ENCODE data around the gene EPSTI1. TPM values are rescaled to one million over a fixed set of nuclear protein-coding genes. Genes with fewer than 3 reads are reported as not detected.

Gene EPSTI1
- total and polyA plus RNA-seq, 2 experiments from 2014 or later: 1.5 to 2.5 TPM

DNA sequence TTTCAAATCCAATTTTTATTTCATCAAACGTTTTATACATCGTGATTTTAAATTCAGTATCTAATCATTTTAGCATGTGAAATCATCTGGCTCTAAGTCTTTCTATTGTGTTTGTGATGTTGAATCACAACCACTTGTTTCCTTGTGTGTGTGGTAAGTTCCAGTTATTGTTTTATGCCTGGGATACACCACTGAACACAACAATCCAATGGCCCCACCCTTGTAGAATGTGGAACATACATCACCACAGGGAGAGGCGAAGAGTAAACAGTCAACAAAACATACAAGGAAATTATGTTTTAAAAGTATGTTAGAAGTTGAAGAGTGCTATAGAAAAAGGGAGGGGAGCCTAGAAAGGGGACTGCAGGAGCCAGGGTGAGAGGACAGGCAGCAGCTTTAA lies 100.5 kb downstream of the EPSTI1 start:
- peaks cover 22% of the 10 kb centered on the region for H3K4me1 ChIP-seq (ENCODE audit: insufficient read depth)

DNA sequence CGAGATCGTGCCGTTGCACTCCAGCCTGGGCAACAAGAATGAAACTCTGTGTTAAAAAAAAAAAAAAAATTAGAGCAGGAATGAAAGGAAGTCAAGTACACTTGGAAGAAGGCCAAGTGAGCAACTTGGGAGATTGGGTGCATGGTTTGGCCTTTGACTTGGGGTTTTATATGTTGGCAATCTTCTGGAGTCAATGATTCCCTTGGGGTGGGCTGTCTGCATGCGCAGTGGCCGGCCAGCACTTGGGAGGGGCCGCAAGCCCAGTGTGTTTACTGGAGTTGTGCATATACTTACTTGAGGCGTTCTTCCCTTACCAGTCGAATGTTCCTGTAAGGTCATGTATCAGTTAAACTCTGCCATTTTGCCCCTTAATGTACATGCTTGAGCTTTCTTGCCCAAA lies 106.7 kb downstream of the EPSTI1 start:
- Histone ChIP-seq H3K4me3 (no peak overlapping the region), H3K9me2 (ENCODE audit: insufficient read depth) (no peaks in the 10 kb centered on the region), H3K79me2 (ENCODE audit: insufficient read depth) (no peaks in the 10 kb centered on the region), H2AFZ (no peak overlapping the region), H3K9ac (no peak overlapping the region), H4K20me1 (ENCODE audit: insufficient read depth) (no peaks in the 10 kb centered on the region), H3K9me3 (ENCODE audit: low read depth) (no peaks in the 10 kb centered on the region), H3K27me3 (replicated peaks; ENCODE audit: insufficient read depth) (no peaks in the 10 kb centered on the region), H3K4me2 (ENCODE audit: unreplicated experiment) (no peak overlapping the region), H3K36me3 (ENCODE audit: low read depth) (no peaks in the 10 kb centered on the region), H3K27ac (no peak overlapping the region), H3F3A (ENCODE audit: insufficient read depth) (no peaks in the 10 kb centered on the region), H3K4me1 (ENCODE audit: insufficient read depth) (peaks cover 15% of the 10 kb centered on the region)
- no peak for DNase-seq
- in situ Hi-C loops (cut with MboI): no loop called here
- WGBS, 2 experiments (ENCODE audit: low coverage in 1 of 2, low lambda C conversion rate in 2 of 2, missing lambda C conversion rate in 2 of 2): 91 to 92% methylated on average over 8 of the region's 8 CpGs
- TF ChIP-seq EZH2phosphoT487 (IDR thresholded peaks at IDR 0.05; ENCODE audit: insufficient read depth, low read depth) (no peak), EZH2 (IDR thresholded peaks at IDR 0.05; ENCODE audit: insufficient read depth, poor library complexity, severe bottlenecking) (no peak)

More for the DNA sequence above, 100.5 kb downstream of the EPSTI1 start:
- no peak for DNase-seq
- Histone ChIP-seq H3K9me3 (ENCODE audit: low read depth) (no peaks in the 10 kb centered on the region), H3K27ac (no peak overlapping the region), H3K36me3 (ENCODE audit: low read depth) (no peaks in the 10 kb centered on the region), H3K27me3 (replicated peaks; ENCODE audit: insufficient read depth) (no peaks in the 10 kb centered on the region), H3K4me3 (no peak overlapping the region), H3K79me2 (ENCODE audit: insufficient read depth) (no peaks in the 10 kb centered on the region), H3K9me2 (ENCODE audit: insufficient read depth) (no peaks in the 10 kb centered on the region), H3K9ac (no peak overlapping the region), H2AFZ (no peak overlapping the region), H3K4me2 (ENCODE audit: unreplicated experiment) (no peak overlapping the region), H4K20me1 (ENCODE audit: insufficient read depth) (no peaks in the 10 kb centered on the region), H3F3A (ENCODE audit: insufficient read depth) (peaks cover 19% of the 10 kb centered on the region; the same call in 1 of the 2 replicates)
- TF ChIP-seq EZH2phosphoT487 (IDR thresholded peaks at IDR 0.05; ENCODE audit: insufficient read depth, low read depth) (no peak), EZH2 (IDR thresholded peaks at IDR 0.05; ENCODE audit: insufficient read depth, poor library complexity, severe bottlenecking) (no peak)
- in situ Hi-C loops (cut with MboI): no loop called here
- 42 to 60% methylated on average over 3 of the region's 3 CpGs for WGBS, 2 experiments (ENCODE audit: low coverage in 1 of 2, low lambda C conversion rate in 2 of 2, missing lambda C conversion rate in 2 of 2)

DNA sequence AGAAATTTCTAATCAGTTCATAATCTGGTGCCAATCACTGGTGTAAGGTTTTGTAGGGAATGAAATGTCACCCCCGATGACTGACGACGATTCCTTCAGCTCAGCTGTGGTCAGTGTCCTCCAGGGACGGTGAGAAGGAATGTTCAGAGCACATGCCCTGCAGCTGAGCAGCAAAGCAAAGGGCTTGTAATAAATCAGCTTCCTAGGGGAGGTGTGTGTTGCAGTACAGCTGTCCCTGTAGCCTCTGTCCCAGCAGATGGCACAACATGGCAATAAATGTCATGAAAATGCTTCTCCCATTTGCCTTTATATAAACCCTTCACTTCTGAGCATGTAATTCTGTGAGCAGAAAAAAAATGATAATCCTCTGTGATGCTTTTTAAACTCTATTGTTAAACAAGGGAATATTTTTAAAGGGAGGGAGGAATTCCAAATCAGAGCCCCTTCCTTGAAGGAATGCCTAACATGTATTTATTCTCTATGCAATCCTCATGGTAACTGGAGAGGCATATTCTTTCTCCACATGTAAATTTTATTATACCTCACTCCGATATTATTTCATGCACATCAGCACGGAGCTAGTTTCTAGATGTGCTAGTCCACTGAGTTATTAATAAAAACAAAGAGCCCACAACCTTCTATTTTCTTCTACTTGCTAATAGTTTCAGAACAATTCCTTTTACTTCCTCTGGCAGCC lies 108.1 kb downstream of the EPSTI1 start:
- Histone ChIP-seq H3K79me2 (ENCODE audit: insufficient read depth) (no peaks in the 10 kb centered on the region), H3K9me3 (ENCODE audit: low read depth) (no peaks in the 10 kb centered on the region), H3F3A (ENCODE audit: insufficient read depth) (no peaks in the 10 kb centered on the region), H3K4me3 (peak overlapping the region; percentile 40; the same call in 1 of the 2 replicates), H3K9me2 (ENCODE audit: insufficient read depth) (no peaks in the 10 kb centered on the region), H4K20me1 (ENCODE audit: insufficient read depth) (no peaks in the 10 kb centered on the region), H3K9ac (peak overlapping the region; percentile 20; the same call in 1 of the 2 replicates), H3K36me3 (ENCODE audit: low read depth) (no peaks in the 10 kb centered on the region), H3K4me1 (ENCODE audit: insufficient read depth) (peaks cover 15% of the 10 kb centered on the region), H3K27ac (no peak overlapping the region), H2AFZ (no peak overlapping the region), H3K4me2 (ENCODE audit: unreplicated experiment) (peak overlapping the region; percentile 53), H3K27me3 (replicated peaks; ENCODE audit: insufficient read depth) (no peaks in the 10 kb centered on the region)
- 22 to 26% methylated on average over 6 of the region's 6 CpGs for WGBS, 2 experiments (ENCODE audit: low coverage in 1 of 2, low lambda C conversion rate in 2 of 2, missing lambda C conversion rate in 2 of 2)
- in situ Hi-C loops (cut with MboI): no loop called here
- DNase-seq: peak; percentile 70
- TF ChIP-seq EZH2phosphoT487 (IDR thresholded peaks at IDR 0.05; ENCODE audit: insufficient read depth, low read depth) (no peak), EZH2 (IDR thresholded peaks at IDR 0.05; ENCODE audit: insufficient read depth, poor library complexity, severe bottlenecking) (no peak)

DNA sequence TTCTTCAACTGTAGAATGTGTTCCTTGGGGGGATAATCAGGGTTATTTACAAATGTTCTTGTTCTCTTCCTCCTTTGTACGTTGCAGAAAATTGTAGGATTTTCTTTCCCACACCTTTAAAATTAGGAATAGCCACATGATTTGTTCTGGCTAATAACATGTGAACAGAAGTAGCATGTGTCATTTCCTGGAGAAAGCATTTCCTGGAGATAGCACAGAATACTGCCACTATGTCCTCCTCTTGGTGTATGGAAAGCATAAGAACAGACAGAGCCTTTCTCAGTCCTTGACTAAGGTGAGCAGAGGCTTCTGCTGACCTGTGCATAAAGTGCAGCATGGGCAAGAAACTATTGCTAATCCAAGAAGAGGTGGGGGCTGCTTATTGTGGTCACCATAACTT lies 108.9 kb downstream of the EPSTI1 start:
- Histone ChIP-seq H3K9ac (no peak overlapping the region), H3F3A (ENCODE audit: insufficient read depth) (no peaks in the 10 kb centered on the region), H3K9me3 (ENCODE audit: low read depth) (no peaks in the 10 kb centered on the region), H3K9me2 (ENCODE audit: insufficient read depth) (no peaks in the 10 kb centered on the region), H3K4me3 (no peak overlapping the region), H4K20me1 (ENCODE audit: insufficient read depth) (no peaks in the 10 kb centered on the region), H3K36me3 (ENCODE audit: low read depth) (no peaks in the 10 kb centered on the region), H2AFZ (no peak overlapping the region), H3K4me1 (ENCODE audit: insufficient read depth) (peaks cover 15% of the 10 kb centered on the region), H3K27ac (no peak overlapping the region), H3K79me2 (ENCODE audit: insufficient read depth) (no peaks in the 10 kb centered on the region), H3K4me2 (ENCODE audit: unreplicated experiment) (no peak overlapping the region), H3K27me3 (replicated peaks; ENCODE audit: insufficient read depth) (no peaks in the 10 kb centered on the region)
- DNase-seq: peak; percentile 38
- TF ChIP-seq EZH2phosphoT487 (IDR thresholded peaks at IDR 0.05; ENCODE audit: insufficient read depth, low read depth) (no peak), EZH2 (IDR thresholded peaks at IDR 0.05; ENCODE audit: insufficient read depth, poor library complexity, severe bottlenecking) (no peak)
- in situ Hi-C loops (cut with MboI): no loop called here
- WGBS, 2 experiments (ENCODE audit: low coverage in 1 of 2, low lambda C conversion rate in 2 of 2, missing lambda C conversion rate in 2 of 2): 57 to 70% methylated on average over 1 of the region's 1 CpG

Data from GM23248 (cell line).